RWPE1 (cell line): ENCODE results near the gene TMEM140.
"Not testable (repeated sequence)": the region's sequence is repeated elsewhere in the genome, so short reads cannot be mapped to it uniquely, and the experiment has no call there.

Experiments
- CTCF ChIA-PET: fragments of 350-600 bp; sonication (Branson Sonifier 250); formaldehyde crosslinking; extraction: SDS; loops from one replicate; lab custom pipeline; 2021; lab: Yijun Ruan, JAX
- POLR2A ChIA-PET: fragments of 400-600 bp; formaldehyde crosslinking; extraction: SDS; loops from one replicate; lab custom pipeline; 2020; ENCODE audit warnings: antibody characterized with exemption; ENCODE audit not compliant: low non-redundant PET; lab: Yijun Ruan, JAX
- DNase-seq: peaks from one replicate; pipeline ENCODE4 v3.0.0; 2012; ENCODE audit warnings: low spot score
- H3K27ac ChIP-seq: fragments of 450-650 bp; 2 replicates; pipeline ENCODE4 v1.5.1; 2017
- TF ChIP-seq, protein P1 (sequence below): fragments of 450-650 bp; conservative IDR thresholded peaks from 2 replicates; pipeline ENCODE4 v1.5.1; 2017; ENCODE audit warnings: low read depth, mild to moderate bottlenecking

TMEM140 gene

GRCh38 chr7:135111379-135111778, 36.5 kb upstream of the TMEM140 start:
- POLR2A ChIA-PET = interaction anchor here (0.6 kb wide), 1 partner anchor 154 kb away, joined by 4 read pairs; no protein-coding TSS in a partner anchor

GRCh38 chr7:135114622-135115021, 33.2 kb upstream of the TMEM140 start:
- ChIA-PET POLR2A (no interaction called here), CTCF (interaction anchor here (0.7 kb wide), 1 partner anchor 87 kb away, joined by 3 read pairs; no protein-coding TSS in a partner anchor)
- no peak overlapping the region for H3K27ac ChIP-seq
- TF ChIP-seq, protein P1, sequence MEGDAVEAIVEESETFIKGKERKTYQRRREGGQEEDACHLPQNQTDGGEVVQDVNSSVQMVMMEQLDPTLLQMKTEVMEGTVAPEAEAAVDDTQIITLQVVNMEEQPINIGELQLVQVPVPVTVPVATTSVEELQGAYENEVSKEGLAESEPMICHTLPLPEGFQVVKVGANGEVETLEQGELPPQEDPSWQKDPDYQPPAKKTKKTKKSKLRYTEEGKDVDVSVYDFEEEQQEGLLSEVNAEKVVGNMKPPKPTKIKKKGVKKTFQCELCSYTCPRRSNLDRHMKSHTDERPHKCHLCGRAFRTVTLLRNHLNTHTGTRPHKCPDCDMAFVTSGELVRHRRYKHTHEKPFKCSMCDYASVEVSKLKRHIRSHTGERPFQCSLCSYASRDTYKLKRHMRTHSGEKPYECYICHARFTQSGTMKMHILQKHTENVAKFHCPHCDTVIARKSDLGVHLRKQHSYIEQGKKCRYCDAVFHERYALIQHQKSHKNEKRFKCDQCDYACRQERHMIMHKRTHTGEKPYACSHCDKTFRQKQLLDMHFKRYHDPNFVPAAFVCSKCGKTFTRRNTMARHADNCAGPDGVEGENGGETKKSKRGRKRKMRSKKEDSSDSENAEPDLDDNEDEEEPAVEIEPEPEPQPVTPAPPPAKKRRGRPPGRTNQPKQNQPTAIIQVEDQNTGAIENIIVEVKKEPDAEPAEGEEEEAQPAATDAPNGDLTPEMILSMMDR = no peak
- no peak for DNase-seq

More at GRCh38 chr7:135111379-135111778, 36.5 kb upstream of the TMEM140 start:
- TF ChIP-seq, protein P1 = no peak
- CTCF ChIA-PET = interaction anchor here (0.6 kb wide), 1 partner anchor 14 kb away, joined by 3 read pairs; no protein-coding TSS in a partner anchor
- H3K27ac ChIP-seq = no peak overlapping the region
- DNase-seq = no peak

- DNase-seq = no peak
- CTCF ChIA-PET = no interaction called here
- POLR2A ChIA-PET = no interaction called here
- TF ChIP-seq, protein P1 = no peak
- H3K27ac ChIP-seq = no peak overlapping the region
Observed at GRCh38 chr7:135117096-135117495, 30.8 kb upstream of the TMEM140 start.

GRCh38 chr7:135121868-135122267, 26.0 kb upstream of the TMEM140 start:
- POLR2A ChIA-PET = no interaction called here
- TF ChIP-seq, protein P1 = no peak
- CTCF ChIA-PET = no interaction called here
- no peak for DNase-seq
- H3K27ac ChIP-seq = no peak overlapping the region

- CTCF ChIA-PET = not testable (repeated sequence)
Observed at GRCh38 chr7:135124631-135125030, 23.2 kb upstream of the TMEM140 start.

DNA sequence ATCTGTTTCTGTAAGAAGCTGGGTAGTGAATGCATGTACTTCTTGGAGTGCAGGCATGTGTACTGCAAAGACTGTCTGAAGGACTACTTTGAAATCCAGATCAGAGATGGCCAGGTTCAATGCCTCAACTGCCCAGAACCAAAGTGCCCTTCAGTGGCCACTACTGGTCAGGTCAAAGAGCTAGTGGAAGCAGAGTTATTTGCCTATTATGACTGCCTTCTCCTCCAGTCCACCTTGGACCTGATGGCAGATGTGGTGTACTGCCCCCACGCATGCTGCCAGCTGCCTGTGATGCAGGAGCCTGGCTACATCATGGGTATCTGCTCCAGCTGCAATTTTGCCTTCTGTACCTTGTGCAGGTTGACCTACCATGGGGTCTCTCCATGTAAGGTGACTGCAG, 18.9 kb upstream of the TMEM140 start:
- DNase-seq = no peak
- no peak overlapping the region for H3K27ac ChIP-seq
- ChIA-PET CTCF (interaction anchor here (0.6 kb wide), 1 partner anchor 664 kb away, joined by 3 read pairs; no protein-coding TSS in a partner anchor), POLR2A (no interaction called here)
- TF ChIP-seq, protein P1 = no peak

More at GRCh38 chr7:135124631-135125030, 23.2 kb upstream of the TMEM140 start:
- not testable (repeated sequence) for H3K27ac ChIP-seq, DNase-seq
- POLR2A ChIA-PET = interaction anchor here (0.7 kb wide), 1 partner anchor 39 kb away, joined by 3 read pairs; no protein-coding TSS in a partner anchor

DNA sequence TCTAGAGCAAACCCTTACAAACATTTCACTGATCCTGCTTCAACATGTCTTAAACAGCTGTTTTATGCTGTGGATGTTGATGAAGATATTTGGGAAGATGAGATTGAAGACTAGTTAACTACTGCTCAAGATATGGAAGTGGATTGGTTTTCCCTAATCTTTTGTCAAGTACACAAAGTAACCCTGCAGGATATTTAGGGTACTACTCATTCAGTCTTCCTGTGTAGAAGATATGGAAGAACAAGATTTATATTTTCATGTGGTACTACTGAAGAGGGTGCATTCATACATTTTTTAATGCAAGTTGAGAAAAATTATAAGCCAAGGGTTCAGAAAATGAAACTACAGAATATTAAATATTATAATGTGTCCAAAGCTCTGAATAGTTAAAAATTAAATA, 18.3 kb upstream of the TMEM140 start:
- CTCF ChIA-PET = no interaction called here
- no peak overlapping the region for H3K27ac ChIP-seq
- DNase-seq = no peak
- POLR2A ChIA-PET = no interaction called here
- TF ChIP-seq, protein P1 = no peak
